ENCODE data around the gene SDCCAG8. TPM values are rescaled to one million over a fixed set of nuclear protein-coding genes. Genes with fewer than 3 reads are reported as not detected.
A peak's percentile ranks its signal among the peaks of the same experiment; 100 is the strongest.

The SDCCAG8 gene
- total RNA-seq, 1 donor = 42.7 TPM

- H3K27ac ChIP-seq (ENCODE audit: low read depth, low read length) = no peak overlapping the region
- H3K4me3 ChIP-seq (ENCODE audit: insufficient read depth, low read length) = no peak overlapping the region
- no peak for TF ChIP-seq CTCF (IDR thresholded peaks at IDR 0.05; ENCODE audit: extremely low read depth, low read depth, low read length)
- H3K79me2 ChIP-seq (ENCODE audit: insufficient read depth, low read length) = no peaks in the 10 kb centered on the region
- no peaks in the 10 kb centered on the region for H4K20me1 ChIP-seq (ENCODE audit: insufficient read depth, low read length)
- peaks cover 10% of the 10 kb centered on the region for H3K4me1 ChIP-seq (ENCODE audit: insufficient read depth, low read length)
- no peak overlapping the region for H3K4me2 ChIP-seq (ENCODE audit: insufficient read depth, low read length)
- no peaks in the 10 kb centered on the region for H3K9me3 ChIP-seq (ENCODE audit: low read depth, low read length)
- no peaks in the 10 kb centered on the region for H3K27me3 ChIP-seq (ENCODE audit: insufficient read depth, low read length)
- H3K36me3 ChIP-seq (ENCODE audit: insufficient read depth, low read length) = peaks cover 1% of the 10 kb centered on the region
- no peak overlapping the region for H2AFZ ChIP-seq (ENCODE audit: low read length)
- no peak for DNase-seq (ENCODE audit: insufficient read length, low spot score, missing footprints)
These were observed 147.0 kb downstream of the SDCCAG8 start for GRCh38 chr1:243402868-243403267.

- H3K4me3 ChIP-seq (ENCODE audit: insufficient read depth, low read length) = no peak overlapping the region
These were observed 150.6 kb downstream of the SDCCAG8 start for GRCh38 chr1:243406424-243406823.

GRCh38 chr1:243407284-243408018 is 151.6 kb downstream of the SDCCAG8 start:
- H3K9me3 ChIP-seq (ENCODE audit: low read depth, low read length) = no peaks in the 10 kb centered on the region
- H3K79me2 ChIP-seq (ENCODE audit: insufficient read depth, low read length) = no peaks in the 10 kb centered on the region
- no peaks in the 10 kb centered on the region for H3K36me3 ChIP-seq (ENCODE audit: insufficient read depth, low read length)
- DNase-seq (ENCODE audit: insufficient read length, low spot score, missing footprints) = peak; percentile 83
- peak overlapping the region; percentile 1 for H3K27ac ChIP-seq (ENCODE audit: low read depth, low read length)
- H3K27me3 ChIP-seq (ENCODE audit: insufficient read depth, low read length) = no peaks in the 10 kb centered on the region
- H2AFZ ChIP-seq (ENCODE audit: low read length) = no peak overlapping the region
- TF ChIP-seq CTCF (IDR thresholded peaks at IDR 0.05; ENCODE audit: extremely low read depth, low read depth, low read length) = no peak
- H4K20me1 ChIP-seq (ENCODE audit: insufficient read depth, low read length) = no peaks in the 10 kb centered on the region
- H3K4me1 ChIP-seq (ENCODE audit: insufficient read depth, low read length) = peaks cover 14% of the 10 kb centered on the region
- H3K4me2 ChIP-seq (ENCODE audit: insufficient read depth, low read length) = peak overlapping the region; percentile 47
- H3K4me3 ChIP-seq (ENCODE audit: insufficient read depth, low read length) = no peak overlapping the region

More at GRCh38 chr1:243406424-243406823, 150.6 kb downstream of the SDCCAG8 start:
- no peak overlapping the region for H2AFZ ChIP-seq (ENCODE audit: low read length)
- no peak overlapping the region for H3K4me2 ChIP-seq (ENCODE audit: insufficient read depth, low read length)
- no peaks in the 10 kb centered on the region for H3K36me3 ChIP-seq (ENCODE audit: insufficient read depth, low read length)
- H3K4me1 ChIP-seq (ENCODE audit: insufficient read depth, low read length) = peaks cover 14% of the 10 kb centered on the region
- no peak for DNase-seq (ENCODE audit: insufficient read length, low spot score, missing footprints)
- no peak overlapping the region for H3K27ac ChIP-seq (ENCODE audit: low read depth, low read length)
- TF ChIP-seq CTCF (IDR thresholded peaks at IDR 0.05; ENCODE audit: extremely low read depth, low read depth, low read length) = no peak
- no peaks in the 10 kb centered on the region for H4K20me1 ChIP-seq (ENCODE audit: insufficient read depth, low read length)
- H3K9me3 ChIP-seq (ENCODE audit: low read depth, low read length) = no peaks in the 10 kb centered on the region
- no peaks in the 10 kb centered on the region for H3K79me2 ChIP-seq (ENCODE audit: insufficient read depth, low read length)
- H3K27me3 ChIP-seq (ENCODE audit: insufficient read depth, low read length) = no peaks in the 10 kb centered on the region

DNA sequence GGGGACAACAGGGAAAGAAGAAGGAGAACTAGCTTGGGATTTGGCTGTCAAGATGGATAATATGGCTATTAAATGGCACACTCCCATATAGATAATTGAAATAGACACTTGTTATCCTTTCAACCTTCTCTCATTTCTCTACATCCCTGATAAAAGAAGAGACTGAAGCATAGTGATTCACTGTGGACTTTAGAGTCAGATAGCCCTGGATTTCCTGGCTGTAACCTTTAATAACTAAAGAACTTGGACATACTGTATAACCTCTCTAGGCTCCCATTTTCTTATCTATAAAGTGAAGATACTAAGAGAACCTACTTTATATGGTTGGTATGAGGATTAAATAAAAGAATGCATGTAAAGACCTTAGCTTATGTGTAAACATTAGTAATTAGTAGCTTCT is 152.6 kb downstream of the SDCCAG8 start:
- no peak for TF ChIP-seq CTCF (IDR thresholded peaks at IDR 0.05; ENCODE audit: extremely low read depth, low read depth, low read length)
- H4K20me1 ChIP-seq (ENCODE audit: insufficient read depth, low read length) = no peaks in the 10 kb centered on the region
- peaks cover 14% of the 10 kb centered on the region for H3K4me1 ChIP-seq (ENCODE audit: insufficient read depth, low read length)
- H3K9me3 ChIP-seq (ENCODE audit: low read depth, low read length) = no peaks in the 10 kb centered on the region
- no peak overlapping the region for H3K4me3 ChIP-seq (ENCODE audit: insufficient read depth, low read length)
- H3K27me3 ChIP-seq (ENCODE audit: insufficient read depth, low read length) = no peaks in the 10 kb centered on the region
- no peak overlapping the region for H3K4me2 ChIP-seq (ENCODE audit: insufficient read depth, low read length)
- no peak overlapping the region for H3K27ac ChIP-seq (ENCODE audit: low read depth, low read length)
- no peaks in the 10 kb centered on the region for H3K79me2 ChIP-seq (ENCODE audit: insufficient read depth, low read length)
- DNase-seq (ENCODE audit: insufficient read length, low spot score, missing footprints) = no peak
- no peak overlapping the region for H2AFZ ChIP-seq (ENCODE audit: low read length)
- H3K36me3 ChIP-seq (ENCODE audit: insufficient read depth, low read length) = no peaks in the 10 kb centered on the region
